CD4-positive, alpha-beta T cell treated with Interleukin-17A for 4 hours (primary cell): ENCODE measurements around the gene SMAD3.

Experiments used
- DNase-seq: peaks from one replicate; pipeline ENCODE4 v3.0.0-alpha.2; 2020; ENCODE audit warnings: mixed read lengths

Gene SMAD3

GRCh38 chr15:67130673-67131601 lies 65.5 kb downstream of the SMAD3 start:
- no peak for DNase-seq

DNA sequence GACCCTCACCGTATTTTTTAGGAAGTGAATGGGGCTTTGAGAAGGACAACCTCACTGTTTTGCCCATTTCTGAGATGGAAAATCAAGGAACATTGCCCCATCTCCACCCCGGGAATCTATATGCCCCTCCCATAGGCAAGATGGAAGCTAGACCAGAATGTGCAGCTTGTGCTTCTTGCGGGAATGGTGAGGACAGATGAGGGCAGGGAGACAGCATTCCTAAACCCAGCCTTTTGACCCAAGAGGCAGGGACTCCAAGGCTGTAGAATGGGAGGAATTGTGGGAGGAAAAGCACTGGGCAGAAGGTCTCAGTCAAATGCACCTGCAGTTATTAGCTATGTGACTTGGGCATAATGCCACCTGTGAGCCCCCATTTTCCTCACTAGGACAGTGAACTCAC lies 66.9 kb downstream of the SMAD3 start:
- DNase-seq: no peak

- no peak for DNase-seq
Measured at GRCh38 chr15:67133026-67133425, 67.6 kb downstream of the SMAD3 start.

DNA sequence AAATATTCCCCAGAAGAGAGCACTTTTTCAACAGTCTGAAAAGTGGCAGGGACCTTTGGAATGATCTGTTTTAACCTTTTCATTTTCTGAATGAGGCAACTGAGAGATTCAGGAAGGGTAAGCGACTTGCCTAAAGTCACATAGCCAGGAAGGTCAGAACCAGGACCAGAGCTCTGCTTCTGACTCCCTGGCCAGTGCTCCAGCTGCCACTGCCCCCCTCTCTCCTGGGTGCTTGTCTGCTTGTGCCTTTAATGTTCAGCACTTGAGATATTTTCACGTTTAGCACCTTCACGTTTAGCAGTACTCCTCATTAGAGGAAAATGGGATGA lies 68.3 kb downstream of the SMAD3 start:
- DNase-seq: no peak

GRCh38 chr15:67134067-67134838 lies 68.9 kb downstream of the SMAD3 start:
- peak; percentile 74 for DNase-seq

GRCh38 chr15:67134871-67135492 lies 69.6 kb downstream of the SMAD3 start:
- DNase-seq: no peak

- no peak for DNase-seq
Measured at GRCh38 chr15:67135494-67135893, 70.1 kb downstream of the SMAD3 start.

DNA sequence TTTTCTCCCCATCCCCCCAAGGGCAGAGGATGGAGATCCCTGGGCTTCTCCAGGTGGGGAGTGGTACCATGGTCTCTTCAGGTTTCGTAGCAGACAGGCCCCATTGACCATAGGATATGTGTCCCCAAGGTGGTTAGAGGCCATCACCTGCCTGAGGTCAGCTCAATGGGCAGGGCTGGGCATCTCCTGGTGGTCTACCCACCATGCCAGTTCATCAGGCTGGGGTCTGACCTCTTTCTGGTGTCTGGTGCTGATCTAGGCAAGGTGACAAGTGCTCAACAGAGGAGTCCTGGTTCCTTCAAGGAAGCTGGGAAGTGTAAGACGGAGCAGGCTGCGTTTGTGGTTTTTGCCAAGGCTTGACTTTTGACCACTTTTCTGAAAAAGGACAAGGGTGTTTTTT lies 71.4 kb downstream of the SMAD3 start:
- no peak for DNase-seq

DNA sequence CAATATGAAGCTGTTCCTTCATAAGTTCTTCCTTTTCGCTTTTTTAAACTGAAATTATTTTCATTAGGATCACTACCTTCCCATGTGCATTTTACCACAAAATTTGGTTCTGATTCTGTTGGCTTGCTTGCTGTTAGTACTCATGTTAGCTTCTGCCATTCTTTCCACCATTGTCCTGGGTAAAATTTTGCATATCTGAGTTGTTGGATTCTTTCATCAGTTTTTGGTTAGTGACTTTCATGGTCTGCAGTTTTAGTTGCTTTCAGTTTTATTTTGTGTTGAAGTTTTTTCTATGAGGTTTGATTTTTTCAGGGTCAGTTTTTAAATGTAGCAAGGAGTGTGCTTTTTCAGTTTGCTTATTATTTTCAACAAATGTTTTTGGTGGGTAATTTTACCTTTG lies 71.9 kb downstream of the SMAD3 start:
- no peak for DNase-seq

DNA sequence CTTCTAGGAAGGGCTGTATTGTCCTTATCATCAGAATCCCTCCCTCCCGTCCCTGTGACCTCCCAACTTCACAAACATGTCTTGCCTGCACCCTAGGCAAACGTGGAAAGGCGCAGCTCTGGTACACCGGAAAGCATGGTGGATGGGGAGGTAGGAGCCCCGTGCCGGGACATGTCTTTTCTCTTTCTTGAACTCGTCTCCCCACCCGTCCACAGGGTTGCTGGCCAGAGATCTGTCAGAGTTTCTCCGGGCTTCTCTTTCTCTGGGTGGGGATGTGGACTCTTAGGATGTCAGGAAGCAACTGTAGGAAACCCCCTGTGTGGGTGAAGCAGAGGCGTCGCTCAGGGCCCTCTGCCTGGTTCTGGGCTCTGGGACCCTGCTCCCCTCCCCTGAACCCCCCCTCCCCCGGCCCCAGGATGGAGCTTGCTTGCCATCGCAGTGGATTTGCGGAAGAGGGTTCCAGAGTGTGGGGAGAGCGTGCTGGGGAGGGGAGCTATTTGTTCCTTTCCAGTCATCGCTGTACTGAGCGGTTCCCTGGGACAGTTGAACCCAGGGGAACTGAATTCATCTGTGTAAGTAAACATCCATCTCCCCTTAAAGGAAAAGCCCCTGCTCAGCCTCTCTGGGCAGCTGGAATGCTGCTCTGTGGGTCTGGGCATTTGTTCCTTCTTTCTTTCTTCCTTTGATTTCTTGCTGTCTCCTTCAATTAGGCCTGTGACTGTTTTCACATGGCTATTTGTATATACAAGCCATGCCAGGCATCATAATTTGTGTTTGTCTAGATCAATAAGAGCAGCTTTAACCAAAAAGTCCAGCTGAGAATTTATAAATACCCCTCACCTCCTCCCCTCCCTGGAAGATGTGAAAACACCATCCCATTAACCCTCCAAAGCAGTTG lies 72.8 kb downstream of the SMAD3 start:
- no peak for DNase-seq

DNA sequence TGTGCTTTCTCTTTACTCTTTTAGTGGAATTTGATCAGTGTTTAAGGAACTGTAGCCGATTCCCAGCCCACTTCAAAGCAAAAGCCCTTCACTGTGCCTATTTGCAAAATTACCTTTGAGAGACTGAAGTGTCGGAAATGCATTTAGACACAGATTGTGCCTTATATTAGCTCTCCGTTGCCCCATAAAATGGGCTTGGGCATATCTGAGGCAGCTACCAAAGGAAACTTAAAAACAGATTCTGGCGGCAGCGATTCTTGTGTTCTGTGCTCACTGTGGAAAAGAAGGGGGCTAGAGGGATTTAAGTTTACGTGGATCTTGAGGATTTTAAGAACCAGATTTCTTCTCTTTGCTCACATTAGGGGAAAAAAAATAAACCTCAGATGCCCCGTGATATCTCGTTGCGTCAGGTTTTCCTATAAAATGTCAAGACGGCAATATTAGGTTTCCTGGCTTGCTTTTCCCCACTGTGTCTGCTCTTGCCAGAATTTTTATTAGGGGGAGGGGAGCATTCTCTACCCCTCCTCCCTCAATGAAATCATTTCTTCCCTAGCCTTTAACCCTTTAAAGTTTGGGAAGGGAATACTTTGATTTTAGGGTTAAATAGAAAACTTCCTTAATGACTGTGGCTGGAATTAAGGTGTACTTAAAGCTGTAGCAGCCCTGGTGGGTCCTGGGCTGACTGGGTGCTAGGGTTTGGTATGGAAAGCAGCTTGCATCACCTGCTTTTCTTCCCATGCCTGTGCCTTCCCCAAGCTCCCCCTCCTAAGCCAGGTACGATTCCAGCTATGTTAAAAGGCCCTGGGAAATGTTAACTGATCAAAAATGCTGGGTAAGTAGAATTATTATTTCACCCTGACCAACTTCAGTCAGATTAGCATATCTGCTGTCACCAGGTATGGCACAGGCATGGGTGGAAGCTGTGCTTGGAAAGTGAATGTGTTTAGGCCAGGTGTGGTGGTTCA lies 73.8 kb downstream of the SMAD3 start:
- no peak for DNase-seq

DNA sequence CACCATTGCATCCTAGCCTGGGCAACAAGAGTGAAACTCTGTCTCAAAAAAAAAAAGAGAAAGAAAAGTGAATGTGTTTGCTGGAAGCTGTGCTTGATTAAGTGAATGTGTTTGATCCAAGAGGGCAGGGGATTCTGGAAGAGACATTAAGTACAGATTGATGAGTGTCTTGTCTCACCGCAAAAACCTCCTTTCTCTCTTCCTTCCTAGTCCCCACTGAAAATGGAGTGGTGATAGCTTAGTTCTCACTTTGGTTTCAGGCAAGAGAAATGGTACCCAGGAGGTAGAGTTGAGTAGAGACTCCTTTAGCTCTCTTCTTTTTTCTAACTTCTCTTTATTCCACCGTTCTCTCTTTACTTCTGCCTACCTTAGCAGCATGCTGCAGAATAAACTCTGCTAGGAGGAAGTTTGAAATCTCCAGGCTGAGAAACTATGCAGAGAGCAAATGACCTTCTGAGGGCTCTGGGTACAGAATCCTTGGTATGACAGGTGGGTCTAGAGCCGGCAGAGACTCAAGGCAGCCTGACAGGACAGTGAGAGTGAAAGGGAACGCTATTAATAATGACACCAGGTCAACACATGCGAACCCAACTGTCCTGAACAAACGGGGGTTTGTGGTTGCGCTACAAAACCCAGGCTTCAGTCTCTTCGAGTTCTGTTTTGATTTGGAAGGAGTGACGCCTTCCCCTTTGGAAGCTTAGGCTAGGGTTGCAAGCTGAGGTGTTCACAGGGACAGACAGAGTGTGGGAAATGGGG lies 74.9 kb downstream of the SMAD3 start:
- DNase-seq: no peak

DNA sequence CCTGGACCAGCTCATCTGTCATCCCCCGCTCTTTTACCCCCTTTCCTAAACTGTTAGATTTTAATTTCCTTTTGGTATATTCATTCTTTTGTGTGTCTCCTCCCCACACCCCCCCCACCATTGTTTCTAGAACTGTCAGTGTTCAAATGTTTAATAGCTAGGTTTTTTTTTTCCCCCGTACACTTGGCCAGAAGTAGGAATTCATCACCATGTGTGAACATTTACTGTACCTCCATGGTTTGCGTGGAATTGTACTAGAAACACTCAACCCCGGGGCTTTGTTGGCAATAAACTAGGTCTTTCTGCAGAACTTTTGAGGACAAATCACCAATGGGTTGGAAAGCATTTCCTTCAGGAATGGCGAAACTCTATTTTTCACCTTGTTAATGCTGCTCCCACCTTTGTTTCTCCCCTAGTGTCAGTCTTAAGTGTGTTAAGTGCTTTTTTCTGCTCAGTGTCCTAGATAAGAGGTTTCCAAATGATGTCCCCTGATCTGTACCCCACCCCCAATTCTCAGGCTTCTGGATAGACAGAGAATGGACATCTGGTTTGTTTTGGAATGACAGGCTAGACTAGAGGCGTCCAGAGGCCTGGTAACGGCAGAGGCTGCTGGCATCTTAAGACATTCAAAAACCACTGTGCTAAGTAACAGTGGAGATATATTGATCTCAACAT lies 76.8 kb downstream of the SMAD3 start:
- no peak for DNase-seq

DNA sequence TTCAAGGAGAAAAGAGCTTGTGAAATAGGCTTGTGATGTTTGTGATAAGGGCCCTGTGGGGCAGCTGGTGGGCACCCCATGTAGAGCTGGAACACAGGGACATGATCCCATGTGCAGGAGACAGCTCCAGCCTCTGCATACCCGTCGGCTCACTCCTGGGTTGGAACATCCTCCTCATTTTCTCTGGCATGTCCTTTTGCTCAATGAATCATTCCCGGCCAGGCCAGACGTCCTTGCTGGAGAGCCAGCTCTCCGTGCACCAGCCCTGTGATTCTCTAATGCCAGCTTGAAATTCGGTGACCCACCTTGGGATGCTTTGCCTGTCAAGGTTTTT lies 77.3 kb downstream of the SMAD3 start:
- DNase-seq: no peak

DNA sequence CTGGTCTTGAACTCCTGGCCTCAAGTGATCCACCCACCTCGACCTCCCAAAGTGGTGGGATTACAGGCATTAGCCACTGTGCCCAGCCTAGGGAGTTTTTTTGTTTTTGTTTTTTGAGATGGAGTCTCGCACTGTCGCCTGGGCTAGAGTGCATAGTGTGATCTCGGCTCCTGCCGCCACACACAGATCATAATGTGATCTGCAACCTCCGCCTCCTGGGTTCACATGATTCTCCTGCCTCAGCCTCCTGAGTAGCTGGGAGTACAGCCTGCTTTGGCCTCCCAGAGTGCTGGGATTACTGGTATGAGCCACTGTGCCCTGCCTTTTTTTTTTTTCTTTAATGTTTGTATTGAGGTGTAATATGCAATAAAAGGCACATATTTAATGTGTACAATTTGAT lies 78.2 kb downstream of the SMAD3 start:
- DNase-seq: no peak

- no peak for DNase-seq
Measured at GRCh38 chr15:67144609-67145311, 79.4 kb downstream of the SMAD3 start.

- DNase-seq: no peak
Measured at GRCh38 chr15:67145312-67145610, 79.9 kb downstream of the SMAD3 start.

- DNase-seq: no peak
Measured at GRCh38 chr15:67145710-67146109, 80.3 kb downstream of the SMAD3 start.

GRCh38 chr15:67146234-67146633 lies 80.8 kb downstream of the SMAD3 start:
- DNase-seq: no peak

GRCh38 chr15:67146875-67147381 lies 81.5 kb downstream of the SMAD3 start:
- peak; percentile 67 for DNase-seq
